Measurements from ENCODE around the gene MAPK7. TPM values are rescaled to one million over a fixed set of nuclear protein-coding genes. Genes with fewer than 3 reads are reported as not detected.
A peak's percentile ranks its signal among the peaks of the same experiment; 100 is the strongest.

Gene MAPK7
- total and polyA plus RNA-seq, 2 of the 8 experiments (the other 6 are each of a cell fraction or from before 2014, with no cell fraction given): 15.2 to 28.1 TPM

GRCh38 chr17:19378416-19379360 lies at the start of gene MAPK7 (continued):
- TF ChIP-seq POU5F1 (IDR thresholded peaks at IDR 0.05; ENCODE audit: low read depth, low read length) (no peak), RXRA (IDR thresholded peaks at IDR 0.05; ENCODE audit: insufficient read depth, low read depth, low read length) (no peak), TBP (IDR thresholded peaks at IDR 0.05; ENCODE audit: low read depth, low read length) (peak; percentile 44), POLR2A (IDR thresholded peaks at IDR 0.05; ENCODE audit: control extremely low read depth in 1 of 2, low read depth in 2 of 2, low read length in 2 of 2) (no peak; a peak in 1 of 3 replicates), SUZ12 (IDR thresholded peaks at IDR 0.05; ENCODE audit: low read length) (no peak), JUND (IDR thresholded peaks at IDR 0.05; ENCODE audit: low read length) (no peak), KDM5A (IDR thresholded peaks at IDR 0.05; ENCODE audit: low read length) (0 out of 2 replicates have a peak, but pooled peaks have one; percentile 32), CBX8 (IDR thresholded peaks at IDR 0.05; ENCODE audit: borderline replicate concordance, low read depth, low read length) (no peak), NRF1 (IDR thresholded peaks at IDR 0.05; ENCODE audit: low read depth, low read length) (no peak), PHF8 (conservative IDR thresholded peaks at IDR 0.05; ENCODE audit: low read depth, low read length) (0 out of 2 replicates have a peak, but pooled peaks have one; percentile 12), JUN (IDR thresholded peaks at IDR 0.05; ENCODE audit: low read depth, low read length) (no peak), SIN3A (conservative IDR thresholded peaks at IDR 0.05 in 1 of 2, IDR thresholded peaks at IDR 0.05 in 1 of 2; ENCODE audit: low read depth in 1 of 2, low read length in 2 of 2) (peak; percentile 29 to 34; a peak in 1 of 4 replicates), HDAC2 (IDR thresholded peaks at IDR 0.05; ENCODE audit: borderline replicate concordance in 1 of 2, low read depth in 2 of 2, low read length in 2 of 2) (0 out of 4 replicates have a peak, but pooled peaks of 1 of the 2 experiments have one; percentile 13), TAF7 (optimal IDR thresholded peaks at IDR 0.05; ENCODE audit: borderline replicate concordance, low read depth, low read length) (no peak)

All from H1 (cell line).